ENCODE data around the gene FAM98B.

The FAM98B gene

GRCh38 chr15:38536201-38536676 is 82.3 kb downstream of the FAM98B start:
- no peak for TF ChIP-seq CTCF (IDR thresholded peaks at IDR 0.05; ENCODE audit: insufficient read depth, low read length, missing control alignments)
- no peak overlapping the region for H3K4me3 ChIP-seq (ENCODE audit: low read depth, low read length)
- peak; percentile 100 for DNase-seq (ENCODE audit: low read depth, low spot score)
- ChIA-PET POLR2A (interaction anchor here (0.9 kb wide), 1 partner anchor 23 kb away, joined by 3 read pairs; no protein-coding TSS in a partner anchor), CTCF (interaction anchor here (0.6 to 4.5 kb wide), 2 partner anchors 27 to 58 kb away, joined by 3 to 20 read pairs; partner anchors contain the start of gene RASGRP1)
